HCT116 (cell line): Measurements from ENCODE around the gene SPTBN1. TPM values are rescaled to one million over a fixed set of nuclear protein-coding genes. Genes with fewer than 3 reads are reported as not detected.

ENCODE experiments used
- ATAC-seq: fragments of 200-7000 bp; cut with Tn5 transposase; 2 replicates; pipeline ENCODE4 v1.9.1; 2020; ENCODE audit warnings: mild to moderate bottlenecking, moderate library complexity
- BruUV-seq: library from RNA; stranded (reverse); fragments of 400-500 nt; replicated peaks from 2 replicates; lab custom pipeline; 2021; lab: Mats Ljungman, UMichigan
- CTCF ChIA-PET: fragments of 300-600 bp; sonication (Branson Sonifier 250); formaldehyde crosslinking; loops from one replicate; lab custom pipeline; 2021; ENCODE audit warnings: antibody characterized with exemption; lab: Charles Lee
- POLR2A ChIA-PET: fragments of 300-600, 350-600 bp; sonication (Branson Sonifier 250); formaldehyde crosslinking; loops from one replicate; lab custom pipeline; 2021; ENCODE audit warnings: antibody characterized with exemption; lab: Charles Lee
- RAD21 ChIA-PET, 2 experiments: fragments of 300-600 bp; sonication (Branson Sonifier 250); formaldehyde crosslinking; loops; one replicate each; lab custom pipeline; 2023; ENCODE audit warnings: low total read pairs in 2 of 2; ENCODE audit not compliant: uncharacterized antibody in 2 of 2, unreplicated experiment in 2 of 2, low non-redundant PET in 1 of 2; lab: Charles Lee
- DNase-seq: peaks from one replicate; pipeline ENCODE4 v3.0.0-alpha.2; 2010; ENCODE audit warnings: low read depth, low spot score
- H2AFZ ChIP-seq: fragments of 200-600 bp; shearing (Covaris generic), sonication (generic); 2 replicates; pipeline ENCODE4 v1.6.1; 2017; ENCODE audit warnings: low read depth, mixed run types, mixed read lengths, antibody characterized with exemption, low read length; ENCODE audit not compliant: poor library complexity, severe bottlenecking
- H3K27ac ChIP-seq: 2 replicates; pipeline ENCODE4 v1.5.1; 2012; ENCODE audit warnings: low read depth, low read length
- H3K27me3 ChIP-seq: fragments of 200-600 bp; sonication (generic); 2 replicates; pipeline ENCODE4 v1.6.1; 2016; ENCODE audit warnings: mixed run types, low read length, mixed read lengths; ENCODE audit not compliant: insufficient read depth
- H3K36me3 ChIP-seq, 2 experiments: fragments of 200-500 bp in 1 of 2; fragments of 200-600 bp in 1 of 2; sonication (Bioruptor generic) in 1 of 2; sonication (generic) in 1 of 2; 2 replicates each; pipeline versions ENCODE4 v1.5.1 to v1.6.1; 2014 to 2016; ENCODE audit warnings: low read length in 2 of 2, inconsistent platforms in 1 of 2, mixed read lengths in 1 of 2, mixed run types in 1 of 2; ENCODE audit not compliant: insufficient read depth in 2 of 2, control insufficient read depth in 1 of 2
- H3K4me1 ChIP-seq, 2 experiments: fragments of 200-600 bp in 1 of 2; sonication (generic) in 1 of 2; 2 replicates each; pipeline versions ENCODE4 v1.5.1 to v1.6.1; 2012 to 2017; ENCODE audit warnings: low read length in 2 of 2, inconsistent platforms in 1 of 2, mild to moderate bottlenecking in 1 of 2, mixed read lengths in 1 of 2, mixed run types in 1 of 2, moderate library complexity in 1 of 2; ENCODE audit not compliant: insufficient read depth in 2 of 2, control insufficient read depth in 1 of 2
- H3K4me2 ChIP-seq: fragments of 200-600 bp; sonication (generic); 2 replicates; pipeline ENCODE4 v1.6.1; 2017; ENCODE audit warnings: mixed run types, low read length, mixed read lengths
- H3K4me3 ChIP-seq, 2 experiments: fragments of 200-600 bp in 1 of 2; sonication (generic) in 1 of 2; replicated peaks in 1 of 2; 2 replicates each; pipeline ENCODE4 v1.5.1; 2011 to 2016; ENCODE audit warnings: low read length in 2 of 2, control low read depth in 1 of 2, low read depth in 1 of 2, mild to moderate bottlenecking in 1 of 2, mixed read lengths in 1 of 2, mixed run types in 1 of 2
- H3K79me2 ChIP-seq: fragments of 200-600 bp; sonication (generic); 2 replicates; pipeline ENCODE4 v1.6.1; 2017; ENCODE audit warnings: mild to moderate bottlenecking, mixed run types, low read length, moderate library complexity, mixed read lengths; ENCODE audit not compliant: insufficient read depth
- H3K9ac ChIP-seq: fragments of 200-600 bp; sonication (generic); 2 replicates; pipeline ENCODE4 v1.6.1; 2016; ENCODE audit warnings: low read length, mixed read lengths
- H3K9me2 ChIP-seq: fragments of 200-600 bp; sonication (generic), shearing (Covaris generic); 2 replicates; pipeline ENCODE4 v1.6.1; 2017; ENCODE audit warnings: mixed run types, mild to moderate bottlenecking, moderate library complexity; ENCODE audit not compliant: insufficient read depth
- H3K9me3 ChIP-seq, 2 experiments: fragments of 200-500 bp in 1 of 2; fragments of 200-600 bp in 1 of 2; sonication (Bioruptor generic) in 1 of 2; sonication (generic) in 1 of 2; 2 replicates each; pipeline ENCODE4 v1.6.1; 2014 to 2017; ENCODE audit warnings: low read length in 2 of 2, mixed read lengths in 2 of 2, inconsistent platforms in 1 of 2, low read depth in 1 of 2, mild to moderate bottlenecking in 1 of 2, mixed run types in 1 of 2, moderate library complexity in 1 of 2; ENCODE audit not compliant: control insufficient read depth in 1 of 2, insufficient read depth in 1 of 2
- H4K20me1 ChIP-seq: fragments of 200-600 bp; sonication (generic), shearing (Covaris generic); 2 replicates; pipeline ENCODE4 v1.6.1; 2017; ENCODE audit warnings: mixed run types, mild to moderate bottlenecking, moderate library complexity; ENCODE audit not compliant: insufficient read depth
- CBX3 ChIP-seq: IDR thresholded peaks from 2 replicates; pipeline ENCODE4 v1.6.1; 2012; ENCODE audit warnings: low read depth
- CEBPB ChIP-seq: IDR thresholded peaks from 2 replicates; pipeline ENCODE4 v1.6.1; 2012; ENCODE audit warnings: low read depth
- EGR1 ChIP-seq: IDR thresholded peaks from 2 replicates; pipeline ENCODE4 v1.6.1; 2012; ENCODE audit warnings: low read depth
- ELF1 ChIP-seq: IDR thresholded peaks from 2 replicates; pipeline ENCODE4 v1.6.1; 2012; ENCODE audit warnings: low read depth, borderline replicate concordance
- FOSL1 ChIP-seq: IDR thresholded peaks from 2 replicates; pipeline ENCODE4 v1.6.1; 2012; ENCODE audit warnings: low read depth
- JUND ChIP-seq: IDR thresholded peaks from 2 replicates; pipeline ENCODE4 v1.6.1; 2012
- RAD21 ChIP-seq: IDR thresholded peaks from 2 replicates; pipeline ENCODE4 v1.6.1; 2012; ENCODE audit warnings: low read depth, mild to moderate bottlenecking
- SIN3A ChIP-seq: IDR thresholded peaks from 2 replicates; pipeline ENCODE4 v1.6.1; 2012; ENCODE audit warnings: low read depth
- TCF7L2 ChIP-seq: IDR thresholded peaks from 2 replicates; pipeline ENCODE4 v1.7.0; 2011; ENCODE audit warnings: borderline replicate concordance, inconsistent platforms; ENCODE audit not compliant: insufficient read depth, insufficient read length; ENCODE audit errors: extremely low read depth
- YY1 ChIP-seq: IDR thresholded peaks from 2 replicates; pipeline ENCODE4 v1.6.1; 2011; ENCODE audit warnings: low read length, low read depth, moderate library complexity, mild to moderate bottlenecking; ENCODE audit not compliant: insufficient replicate concordance; ENCODE audit errors: extremely low read depth
- ZNF274 ChIP-seq: fragments of 200-500 bp; sonication (Bioruptor generic); IDR thresholded peaks from 2 replicates; pipeline ENCODE4 v1.6.1; 2014; ENCODE audit warnings: mild to moderate bottlenecking, low read depth, low read length, inconsistent platforms
- intact Hi-C: fragments of 100-400 bp; cut with micrococcal nuclease; formaldehyde crosslinking; loops from 2 replicates; pipeline ENCODE4 v1.10.0; 2022
- total RNA-seq: library from RNA; stranded (reverse); gene quantifications from one replicate; pipeline ENCODE4 v1.2.1, GENCODE V29; 2021; ENCODE audit not compliant: unreplicated experiment
- TF ChIP-seq, protein P1 (sequence below): IDR thresholded peaks from 2 replicates; pipeline ENCODE4 v1.6.1; 2012; ENCODE audit warnings: low read depth
- TF ChIP-seq, protein P2 (sequence below): IDR thresholded peaks from 2 replicates; pipeline ENCODE4 v1.6.1; 2012
- TF ChIP-seq, protein P3 (sequence below), 3 experiments: fragments of 200-600 bp in 1 of 3; sonication (generic) in 1 of 3; IDR thresholded peaks in 2 of 3; conservative IDR thresholded peaks in 1 of 3; 2 replicates each; pipeline ENCODE4 v1.5.1; 2012 to 2017; ENCODE audit warnings: low read depth in 2 of 3, low read length in 2 of 3, antibody characterized with exemption in 1 of 3, borderline replicate concordance in 1 of 3, control low read depth in 1 of 3, mild to moderate bottlenecking in 1 of 3, mixed read lengths in 1 of 3, mixed run types in 1 of 3, moderate library complexity in 1 of 3; ENCODE audit not compliant: insufficient read depth in 1 of 3

The SPTBN1 gene
- total RNA-seq, 1 experiment from 2014 or later = 84.4 TPM

DNA sequence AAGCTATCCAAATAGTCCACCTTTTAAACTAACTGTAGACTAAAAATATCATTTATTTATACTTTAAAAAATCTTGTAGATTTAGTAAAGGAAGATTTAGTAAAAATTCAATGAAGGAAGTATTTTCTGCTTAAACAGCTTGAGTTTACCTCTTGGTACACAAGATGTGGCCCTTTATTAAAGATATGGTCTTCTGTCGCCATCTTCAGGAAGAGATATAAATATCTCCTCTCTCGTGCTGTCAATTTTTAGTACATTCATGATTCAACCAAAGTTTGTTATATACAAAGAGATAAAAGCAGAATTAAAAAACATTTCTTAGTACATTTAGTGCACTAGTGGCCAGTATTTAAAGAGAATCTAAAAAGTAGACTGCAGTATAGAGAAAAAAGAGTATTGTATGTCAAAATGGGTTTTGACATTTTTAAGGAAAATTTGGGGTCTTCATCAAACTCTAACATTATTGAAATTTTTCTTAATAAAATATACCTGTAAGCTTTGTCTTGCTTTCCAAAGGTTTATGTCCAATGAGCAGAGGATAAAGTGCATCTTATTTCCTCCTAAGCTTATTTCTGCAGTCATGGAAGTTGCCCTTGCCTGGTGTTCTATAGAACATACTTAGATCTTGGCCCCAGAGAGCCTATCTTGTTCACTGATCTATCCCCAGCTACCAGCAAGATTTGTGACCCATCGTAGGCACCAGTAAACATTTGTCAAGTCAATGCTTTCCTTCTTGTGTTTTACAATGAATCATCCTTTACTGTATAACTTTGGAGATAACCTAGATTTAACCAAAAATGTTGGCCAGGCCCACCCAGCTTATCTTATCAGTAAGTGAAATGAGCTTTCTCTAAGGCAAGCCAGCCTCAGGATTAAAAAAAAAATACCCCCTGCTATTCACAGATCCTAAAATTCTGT, 248.8 kb downstream of the SPTBN1 start:
- no peaks in the 10 kb centered on the region for H4K20me1 ChIP-seq
- H3K79me2 ChIP-seq = no peaks in the 10 kb centered on the region
- BruUV-seq = no TSS peak
- no peaks in the 10 kb centered on the region for H3K27me3 ChIP-seq
- CTCF ChIA-PET = interaction anchor here (0.7 to 2.7 kb wide), 23 partner anchors 9 to 601 kb away, joined by 3 to 58 read pairs (median 4); partner anchors contain the start of gene ACYP2
- TF ChIP-seq, protein P1, sequence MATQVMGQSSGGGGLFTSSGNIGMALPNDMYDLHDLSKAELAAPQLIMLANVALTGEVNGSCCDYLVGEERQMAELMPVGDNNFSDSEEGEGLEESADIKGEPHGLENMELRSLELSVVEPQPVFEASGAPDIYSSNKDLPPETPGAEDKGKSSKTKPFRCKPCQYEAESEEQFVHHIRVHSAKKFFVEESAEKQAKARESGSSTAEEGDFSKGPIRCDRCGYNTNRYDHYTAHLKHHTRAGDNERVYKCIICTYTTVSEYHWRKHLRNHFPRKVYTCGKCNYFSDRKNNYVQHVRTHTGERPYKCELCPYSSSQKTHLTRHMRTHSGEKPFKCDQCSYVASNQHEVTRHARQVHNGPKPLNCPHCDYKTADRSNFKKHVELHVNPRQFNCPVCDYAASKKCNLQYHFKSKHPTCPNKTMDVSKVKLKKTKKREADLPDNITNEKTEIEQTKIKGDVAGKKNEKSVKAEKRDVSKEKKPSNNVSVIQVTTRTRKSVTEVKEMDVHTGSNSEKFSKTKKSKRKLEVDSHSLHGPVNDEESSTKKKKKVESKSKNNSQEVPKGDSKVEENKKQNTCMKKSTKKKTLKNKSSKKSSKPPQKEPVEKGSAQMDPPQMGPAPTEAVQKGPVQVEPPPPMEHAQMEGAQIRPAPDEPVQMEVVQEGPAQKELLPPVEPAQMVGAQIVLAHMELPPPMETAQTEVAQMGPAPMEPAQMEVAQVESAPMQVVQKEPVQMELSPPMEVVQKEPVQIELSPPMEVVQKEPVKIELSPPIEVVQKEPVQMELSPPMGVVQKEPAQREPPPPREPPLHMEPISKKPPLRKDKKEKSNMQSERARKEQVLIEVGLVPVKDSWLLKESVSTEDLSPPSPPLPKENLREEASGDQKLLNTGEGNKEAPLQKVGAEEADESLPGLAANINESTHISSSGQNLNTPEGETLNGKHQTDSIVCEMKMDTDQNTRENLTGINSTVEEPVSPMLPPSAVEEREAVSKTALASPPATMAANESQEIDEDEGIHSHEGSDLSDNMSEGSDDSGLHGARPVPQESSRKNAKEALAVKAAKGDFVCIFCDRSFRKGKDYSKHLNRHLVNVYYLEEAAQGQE = no peak
- TF ChIP-seq, protein P2, sequence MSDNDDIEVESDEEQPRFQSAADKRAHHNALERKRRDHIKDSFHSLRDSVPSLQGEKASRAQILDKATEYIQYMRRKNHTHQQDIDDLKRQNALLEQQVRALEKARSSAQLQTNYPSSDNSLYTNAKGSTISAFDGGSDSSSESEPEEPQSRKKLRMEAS = no peak
- TF ChIP-seq ELF1 = no peak
- no peak for TF ChIP-seq YY1
- no peak for TF ChIP-seq TCF7L2
- TF ChIP-seq RAD21 = peak; percentile 84
- TF ChIP-seq SIN3A = no peak
- TF ChIP-seq, protein P3, sequence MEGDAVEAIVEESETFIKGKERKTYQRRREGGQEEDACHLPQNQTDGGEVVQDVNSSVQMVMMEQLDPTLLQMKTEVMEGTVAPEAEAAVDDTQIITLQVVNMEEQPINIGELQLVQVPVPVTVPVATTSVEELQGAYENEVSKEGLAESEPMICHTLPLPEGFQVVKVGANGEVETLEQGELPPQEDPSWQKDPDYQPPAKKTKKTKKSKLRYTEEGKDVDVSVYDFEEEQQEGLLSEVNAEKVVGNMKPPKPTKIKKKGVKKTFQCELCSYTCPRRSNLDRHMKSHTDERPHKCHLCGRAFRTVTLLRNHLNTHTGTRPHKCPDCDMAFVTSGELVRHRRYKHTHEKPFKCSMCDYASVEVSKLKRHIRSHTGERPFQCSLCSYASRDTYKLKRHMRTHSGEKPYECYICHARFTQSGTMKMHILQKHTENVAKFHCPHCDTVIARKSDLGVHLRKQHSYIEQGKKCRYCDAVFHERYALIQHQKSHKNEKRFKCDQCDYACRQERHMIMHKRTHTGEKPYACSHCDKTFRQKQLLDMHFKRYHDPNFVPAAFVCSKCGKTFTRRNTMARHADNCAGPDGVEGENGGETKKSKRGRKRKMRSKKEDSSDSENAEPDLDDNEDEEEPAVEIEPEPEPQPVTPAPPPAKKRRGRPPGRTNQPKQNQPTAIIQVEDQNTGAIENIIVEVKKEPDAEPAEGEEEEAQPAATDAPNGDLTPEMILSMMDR (IDR thresholded peaks at IDR 0.05 in 2 of 3, conservative IDR thresholded peaks at IDR 0.05 in 1 of 3; ENCODE audit: borderline replicate concordance in 1 of 3, insufficient read depth in 1 of 3, low read depth in 2 of 3, low read length in 2 of 3) = peak; percentile 33 to 78 (median 69); a peak in 5 of 6 replicates
- TF ChIP-seq EGR1 = no peak
- no peak for TF ChIP-seq ZNF274
- no peak for TF ChIP-seq CBX3
- TF ChIP-seq CEBPB = no peak
- TF ChIP-seq FOSL1 = no peak
- TF ChIP-seq JUND = no peak
- POLR2A ChIA-PET = interaction anchor here (1.3 kb wide), 1 partner anchor 40 kb away, joined by 6 read pairs; no protein-coding TSS in a partner anchor
- no peaks in the 10 kb centered on the region for H3K9me3 ChIP-seq
- RAD21 ChIA-PET = interaction anchor here (0.7 to 1.6 kb wide), 6 partner anchors 39 to 652 kb away, joined by 3 to 9 read pairs (median 3); no protein-coding TSS in a partner anchor
- intact Hi-C loops = loop anchor here (1.0 kb wide), 4 partner anchors 40 to 598 kb away; no protein-coding TSS in a partner anchor
- peak; percentile 42 for DNase-seq
- no peak overlapping the region for H3K27ac ChIP-seq
- no peaks in the 10 kb centered on the region for H3K4me1 ChIP-seq
- ATAC-seq = peak; percentile 82
- H2AFZ ChIP-seq = peak overlapping the region; percentile 82
- no peaks in the 10 kb centered on the region for H3K36me3 ChIP-seq
- H3K4me3 ChIP-seq = no peak overlapping the region
- no peaks in the 10 kb centered on the region for H3K9me2 ChIP-seq
- H3K4me2 ChIP-seq = no peak overlapping the region
- H3K9ac ChIP-seq = no peak overlapping the region
